GM12873 (cell line): ENCODE results near the gene ZNF672.

Experiments used
- TF ChIP-seq, protein P1 (sequence below): IDR thresholded peaks from 2 replicates; pipeline ENCODE4 v1.5.1; 2012; ENCODE audit warnings: low read depth, mild to moderate bottlenecking, moderate library complexity, low read length, control low read depth; ENCODE audit not compliant: insufficient read depth; ENCODE audit errors: missing control alignments

ZNF672 gene

DNA sequence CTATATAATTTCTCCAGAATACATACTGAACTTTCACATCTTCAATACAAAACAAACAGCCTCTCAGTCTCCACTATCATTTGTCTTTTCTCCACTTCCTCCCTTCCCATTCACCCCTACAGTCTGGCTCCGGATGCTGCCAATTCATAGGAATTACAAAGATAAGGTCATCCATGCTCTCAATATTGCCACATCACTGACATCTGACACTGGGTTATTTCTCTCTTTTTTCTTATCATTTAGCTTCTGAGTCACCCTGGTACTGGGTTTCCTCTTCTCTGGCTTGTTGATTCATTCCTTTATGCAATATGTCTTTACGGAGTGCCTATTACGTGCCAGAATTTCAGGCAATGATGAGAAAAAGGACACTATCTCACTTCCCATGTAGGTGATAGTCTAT lies 9.2 kb upstream of the ZNF672 start:
- TF ChIP-seq, protein P1, sequence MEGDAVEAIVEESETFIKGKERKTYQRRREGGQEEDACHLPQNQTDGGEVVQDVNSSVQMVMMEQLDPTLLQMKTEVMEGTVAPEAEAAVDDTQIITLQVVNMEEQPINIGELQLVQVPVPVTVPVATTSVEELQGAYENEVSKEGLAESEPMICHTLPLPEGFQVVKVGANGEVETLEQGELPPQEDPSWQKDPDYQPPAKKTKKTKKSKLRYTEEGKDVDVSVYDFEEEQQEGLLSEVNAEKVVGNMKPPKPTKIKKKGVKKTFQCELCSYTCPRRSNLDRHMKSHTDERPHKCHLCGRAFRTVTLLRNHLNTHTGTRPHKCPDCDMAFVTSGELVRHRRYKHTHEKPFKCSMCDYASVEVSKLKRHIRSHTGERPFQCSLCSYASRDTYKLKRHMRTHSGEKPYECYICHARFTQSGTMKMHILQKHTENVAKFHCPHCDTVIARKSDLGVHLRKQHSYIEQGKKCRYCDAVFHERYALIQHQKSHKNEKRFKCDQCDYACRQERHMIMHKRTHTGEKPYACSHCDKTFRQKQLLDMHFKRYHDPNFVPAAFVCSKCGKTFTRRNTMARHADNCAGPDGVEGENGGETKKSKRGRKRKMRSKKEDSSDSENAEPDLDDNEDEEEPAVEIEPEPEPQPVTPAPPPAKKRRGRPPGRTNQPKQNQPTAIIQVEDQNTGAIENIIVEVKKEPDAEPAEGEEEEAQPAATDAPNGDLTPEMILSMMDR: no peak

DNA sequence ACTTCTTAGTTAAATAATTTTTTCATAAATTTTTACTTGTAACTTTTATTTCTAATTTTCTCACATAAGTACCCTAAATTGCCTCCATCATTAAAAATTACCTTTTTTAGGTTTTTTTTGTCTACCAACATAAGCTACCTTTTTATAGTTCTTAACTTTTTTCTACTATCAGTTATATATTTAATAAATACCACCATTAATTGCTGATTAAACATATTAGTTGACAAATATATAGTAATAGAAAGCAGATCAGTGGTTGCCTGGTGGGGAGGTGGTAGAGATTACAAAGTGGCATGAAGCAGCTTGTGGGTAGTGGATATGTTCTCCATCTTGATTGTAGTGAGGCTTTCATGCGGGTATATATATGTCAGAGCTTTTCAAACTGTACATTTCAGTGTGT lies 6.2 kb upstream of the ZNF672 start:
- TF ChIP-seq, protein P1: no peak

DNA sequence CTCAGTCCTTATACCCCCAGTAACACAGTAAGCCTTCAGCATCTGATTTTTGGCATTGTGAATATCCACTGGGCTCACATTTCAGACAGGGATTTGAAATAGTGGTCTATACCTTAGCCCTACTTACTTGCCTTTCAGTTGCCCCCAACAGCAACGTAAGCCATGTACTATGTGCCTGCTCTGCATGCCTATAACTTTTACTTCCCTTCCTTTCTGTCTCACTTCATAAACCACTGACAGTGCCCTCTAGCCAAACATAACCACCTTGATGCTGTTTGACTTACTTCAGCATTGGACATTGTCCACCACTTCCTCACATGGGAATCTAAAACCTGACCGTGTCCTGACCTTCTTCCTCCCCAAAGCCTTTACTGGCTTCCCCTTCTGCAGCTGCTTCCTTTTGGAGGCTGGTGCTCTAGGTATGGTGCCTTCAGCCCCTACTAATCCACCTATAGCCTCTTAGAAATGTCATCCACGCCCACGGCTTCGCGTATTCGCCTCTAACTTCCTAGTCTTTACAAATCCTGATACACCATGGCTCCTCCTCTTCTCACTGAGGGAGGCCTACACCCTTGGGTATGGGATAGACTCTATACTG lies 3.6 kb upstream of the ZNF672 start:
- TF ChIP-seq, protein P1: no peak

DNA sequence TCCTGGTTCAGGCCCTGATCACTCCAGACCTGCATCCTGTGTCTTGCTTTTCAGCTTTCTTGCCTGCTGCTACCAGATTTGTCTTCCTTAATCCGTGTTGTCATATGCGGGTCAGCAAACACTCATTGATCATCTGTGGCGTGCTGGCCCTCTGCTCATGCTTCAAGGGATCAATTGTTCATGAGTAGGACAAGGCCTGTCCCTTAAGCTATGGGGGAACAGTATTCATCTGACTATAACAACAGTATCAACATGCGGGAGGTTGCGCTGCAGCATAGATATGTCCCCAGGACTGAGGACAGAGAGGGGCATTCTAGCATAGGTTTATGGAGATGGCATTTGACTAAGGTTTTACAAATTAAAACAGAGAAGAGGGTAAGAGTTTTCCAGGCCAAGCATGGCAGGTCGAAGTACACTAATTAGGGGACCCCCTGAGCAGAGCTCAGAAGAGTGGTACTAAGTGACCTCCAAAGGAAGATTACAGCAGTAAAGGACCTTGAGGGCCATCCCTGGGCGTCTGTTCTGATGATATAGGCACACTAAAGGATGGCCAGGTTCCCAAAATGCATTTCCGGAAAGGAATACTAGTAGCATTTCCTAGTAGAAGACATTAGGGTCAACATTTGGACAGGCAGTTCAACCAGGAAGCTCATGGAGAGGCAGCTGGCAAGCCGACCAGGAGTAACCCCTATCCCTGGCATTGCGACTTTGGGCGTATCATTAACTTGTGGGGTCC lies 811 bp upstream of the ZNF672 start:
- TF ChIP-seq, protein P1: no peak

DNA sequence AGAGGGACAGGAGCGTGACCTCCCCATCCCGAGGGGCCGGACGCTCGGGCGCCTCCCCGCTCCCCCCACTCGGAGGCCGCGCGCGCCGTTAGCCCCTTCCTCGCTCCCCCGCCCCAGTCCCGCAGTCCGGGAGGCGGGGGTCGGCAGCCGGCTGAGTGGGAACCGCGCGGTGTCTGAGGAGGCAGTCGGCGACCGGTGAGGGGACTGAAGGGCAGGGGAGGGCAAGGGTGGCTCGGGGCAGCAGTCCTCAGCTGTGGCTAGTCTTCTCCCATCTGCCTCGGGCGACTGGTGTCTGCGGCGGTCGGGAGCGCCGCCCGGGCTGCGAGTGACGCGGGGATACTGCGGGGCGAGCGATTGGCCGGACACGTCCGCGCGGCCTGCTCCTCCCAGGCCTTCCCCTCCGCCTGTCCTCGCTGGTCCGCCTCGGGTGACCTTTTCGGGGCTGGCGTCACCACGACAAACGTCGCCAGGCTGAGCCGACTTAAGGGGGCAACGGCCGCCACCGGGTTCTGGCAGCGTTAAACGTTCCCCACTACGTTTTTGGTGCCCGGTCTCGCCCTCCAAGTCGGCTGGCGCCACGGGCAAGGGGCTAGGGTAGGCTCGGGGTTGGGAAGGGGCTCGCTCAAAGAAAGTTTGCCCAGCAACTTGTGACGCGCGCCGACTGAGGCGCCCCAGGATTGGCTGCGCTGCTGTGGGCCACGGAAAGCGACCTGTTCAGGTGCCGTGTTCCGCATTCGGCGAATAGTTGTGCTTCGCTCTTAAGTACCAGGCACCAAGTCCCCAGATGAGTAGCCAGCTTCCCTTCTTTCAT lies 538 bp downstream of the ZNF672 start:
- TF ChIP-seq, protein P1: no peak

DNA sequence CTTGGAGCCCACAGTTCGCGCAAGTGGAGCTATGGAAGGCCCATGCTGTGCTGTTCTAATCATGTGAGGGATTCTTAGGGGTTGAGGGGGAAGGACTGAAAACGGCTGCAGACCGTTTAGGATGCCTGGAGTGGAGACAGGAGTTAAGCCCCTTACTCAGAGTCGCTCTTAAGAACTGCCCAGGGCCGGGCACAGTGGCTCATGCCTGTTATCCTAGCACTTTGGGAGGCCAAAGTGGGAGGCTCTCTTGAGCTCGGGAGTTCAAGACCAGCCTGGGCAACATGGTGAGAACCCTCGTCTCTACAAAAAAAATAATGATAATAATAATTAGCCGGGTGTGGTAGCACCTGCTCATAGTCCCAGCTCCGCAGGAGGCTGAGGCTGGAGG lies 1.1 kb downstream of the ZNF672 start:
- TF ChIP-seq, protein P1: no peak

DNA sequence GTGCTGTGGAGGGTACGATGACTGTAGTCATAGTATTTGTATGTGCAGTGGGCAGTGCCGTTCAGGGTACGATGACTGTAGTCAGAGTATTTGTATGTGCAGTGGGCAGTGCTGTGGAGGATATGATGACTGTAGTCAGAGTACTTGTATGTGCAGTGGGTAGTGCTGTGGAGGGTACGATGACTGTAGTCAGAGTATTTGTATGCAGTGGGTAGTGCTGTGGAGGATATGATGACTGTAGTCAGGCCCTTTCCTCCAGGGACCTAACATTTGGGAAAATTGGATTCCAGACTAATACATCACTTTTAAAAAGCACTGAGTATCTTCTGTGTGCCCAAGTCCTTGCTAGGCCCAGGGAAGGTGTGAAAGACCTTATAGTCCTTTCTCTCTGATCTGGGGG lies 2.9 kb downstream of the ZNF672 start:
- TF ChIP-seq, protein P1: no peak
